GM21423 (cell line): ENCODE data around the gene HSPB3.
"Not testable (repeated sequence)": the region's sequence is repeated elsewhere in the genome, so short reads cannot be mapped to it uniquely, and the experiment has no call there.

Source experiments
- ATAC-seq: cut with Tn5 transposase; IDR thresholded peaks from one replicate; pipeline ENCODE4 v1.9.1; 2021; ENCODE audit warnings: mild to moderate bottlenecking, moderate library complexity; ENCODE audit not compliant: unreplicated experiment

Gene HSPB3

DNA sequence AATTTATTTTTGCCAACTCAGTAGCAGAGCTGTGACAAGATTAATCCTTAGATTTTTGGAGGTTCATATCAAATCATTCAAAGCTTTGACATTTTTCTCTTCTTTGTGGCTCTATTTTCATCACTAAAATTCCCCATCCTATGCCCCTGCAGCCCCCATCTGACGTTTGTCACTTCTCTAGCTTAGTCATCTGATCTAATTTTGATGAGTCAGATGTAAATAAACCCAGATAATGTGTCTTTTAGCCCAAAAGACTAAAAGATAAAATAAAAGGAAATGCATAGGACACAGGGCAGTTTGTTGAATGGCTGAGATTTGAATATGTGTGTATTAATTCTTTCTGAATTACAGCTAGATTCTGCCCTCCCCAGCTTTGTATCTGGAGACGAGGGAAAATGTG is 897 bp upstream of the HSPB3 start:
- no peak for ATAC-seq

DNA sequence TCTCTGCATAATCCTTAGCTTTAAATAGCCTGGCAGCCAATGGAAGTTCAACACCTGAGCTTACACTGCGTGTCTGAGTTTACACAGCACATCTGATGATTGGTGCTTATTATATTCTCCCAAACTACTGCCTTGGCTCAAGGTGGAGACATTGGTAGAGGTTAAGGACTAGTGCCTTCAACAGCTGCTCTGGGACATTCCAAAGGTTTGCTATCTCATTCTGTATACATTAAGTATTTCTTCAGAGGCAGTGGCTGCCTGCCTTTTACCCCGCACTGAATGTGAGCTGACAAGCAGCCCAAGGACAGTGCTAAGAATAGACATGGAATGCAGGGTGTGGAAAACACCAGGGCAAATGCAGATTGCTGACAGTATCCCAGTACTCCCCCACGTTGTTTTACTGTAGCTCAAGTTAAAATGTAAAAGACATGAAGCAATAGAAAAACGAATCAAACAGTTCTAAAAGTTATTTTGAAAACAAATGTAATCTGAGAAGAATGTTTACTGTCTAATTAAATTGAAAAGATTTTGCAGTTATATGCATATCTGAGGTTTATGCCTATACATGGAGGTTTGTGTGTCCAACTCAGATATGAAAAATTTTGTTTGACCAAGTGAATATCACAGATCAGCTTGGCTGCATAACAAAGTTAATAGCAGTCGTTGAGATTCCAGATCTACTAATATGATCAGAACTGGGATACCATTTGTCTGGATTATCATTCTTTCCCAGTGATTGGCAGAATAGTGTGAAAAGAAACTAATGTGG is 1.8 kb downstream of the HSPB3 start:
- no peak for ATAC-seq

DNA sequence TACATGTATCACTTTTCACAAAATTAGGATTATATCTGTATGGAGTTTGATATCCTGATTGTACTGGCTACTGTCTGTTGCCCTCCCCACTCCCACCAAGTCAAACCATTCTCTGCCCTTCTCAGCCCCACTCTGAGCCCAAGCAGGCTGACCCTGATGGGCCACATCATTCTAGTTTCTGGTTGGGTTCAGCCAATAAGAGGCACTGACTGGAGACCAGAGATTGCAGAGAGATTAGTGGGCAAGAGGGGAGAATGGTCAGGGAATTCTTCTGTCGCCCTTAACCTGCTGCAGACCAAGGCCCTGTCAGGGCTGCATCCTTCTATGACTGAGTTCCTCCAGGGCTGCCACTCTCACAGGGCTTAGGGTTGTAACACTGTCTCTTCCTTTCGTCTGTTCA is 2.7 kb downstream of the HSPB3 start:
- no peak for ATAC-seq

DNA sequence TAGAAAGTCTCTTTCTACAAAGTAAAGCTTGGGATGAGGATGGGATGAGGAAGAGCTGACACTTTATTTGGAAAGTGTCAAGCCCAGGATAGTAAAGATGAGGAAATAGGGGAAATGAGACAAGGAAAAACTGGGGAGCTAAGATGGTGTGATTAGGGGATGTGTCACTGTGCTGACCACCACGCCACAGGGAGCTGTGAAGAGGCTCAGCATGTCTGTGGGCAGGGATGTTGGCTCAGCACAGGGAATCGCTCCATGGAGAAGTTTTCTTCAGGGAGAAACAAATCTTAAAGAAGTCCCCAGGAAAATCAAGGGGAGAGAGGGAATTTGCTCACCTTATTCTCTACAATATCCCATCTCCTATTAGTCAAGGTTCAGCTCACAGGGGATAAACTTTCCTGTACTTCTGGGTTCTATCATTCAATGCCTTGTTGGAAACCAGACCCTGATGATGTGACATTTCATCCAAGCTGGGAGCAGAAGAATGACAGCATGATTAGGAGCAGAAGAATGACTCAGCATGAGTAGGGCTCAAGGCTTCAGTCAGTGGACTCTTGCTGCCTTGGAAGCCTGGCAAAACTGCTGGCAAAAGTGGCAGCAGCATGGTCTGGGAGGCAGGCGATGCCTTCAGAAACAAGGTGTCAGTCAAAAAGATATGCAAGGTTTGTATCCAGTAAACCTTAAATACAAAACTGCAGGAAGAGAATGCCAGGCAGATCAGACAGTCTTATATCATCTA is 4.9 kb downstream of the HSPB3 start:
- no peak for ATAC-seq

DNA sequence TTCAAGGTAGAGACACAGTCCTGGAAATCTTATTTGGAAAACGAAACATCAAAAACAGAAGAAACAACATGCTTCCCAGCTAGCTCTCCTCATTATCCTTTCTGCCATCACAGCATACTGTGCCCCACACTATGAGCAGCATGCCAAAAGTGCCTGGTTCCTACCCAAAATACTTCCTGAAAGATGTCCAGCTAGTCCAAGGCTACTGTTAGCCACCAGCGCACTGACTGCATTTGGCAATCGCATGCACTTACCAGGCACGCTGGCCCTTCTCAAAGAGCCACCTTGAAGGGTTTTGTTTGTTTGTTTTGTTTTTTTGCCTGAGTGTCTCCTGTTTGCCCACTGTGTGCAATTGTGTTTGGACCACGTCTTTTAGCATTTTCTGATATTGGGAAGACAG is 6.8 kb downstream of the HSPB3 start:
- no peak for ATAC-seq

DNA sequence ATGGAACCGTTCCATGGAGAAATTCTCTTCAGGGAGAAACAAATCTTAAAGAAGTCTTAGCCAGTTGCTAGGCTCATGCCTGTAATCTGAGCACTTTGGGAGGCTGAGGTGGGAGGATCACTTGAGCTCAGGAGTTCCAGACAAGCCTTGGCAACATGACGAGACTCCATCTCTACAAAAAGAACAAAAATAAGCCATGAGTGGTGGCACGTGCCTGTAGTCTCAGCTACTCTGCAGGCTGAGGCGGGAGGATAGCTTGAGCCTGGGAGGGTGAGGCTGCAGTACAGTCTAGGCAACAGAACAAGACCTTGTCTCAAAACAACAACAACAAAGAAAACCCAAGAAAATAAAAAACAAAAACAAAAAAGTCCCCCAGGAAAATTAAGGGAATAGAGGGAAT is 8.2 kb downstream of the HSPB3 start:
- no peak for ATAC-seq

DNA sequence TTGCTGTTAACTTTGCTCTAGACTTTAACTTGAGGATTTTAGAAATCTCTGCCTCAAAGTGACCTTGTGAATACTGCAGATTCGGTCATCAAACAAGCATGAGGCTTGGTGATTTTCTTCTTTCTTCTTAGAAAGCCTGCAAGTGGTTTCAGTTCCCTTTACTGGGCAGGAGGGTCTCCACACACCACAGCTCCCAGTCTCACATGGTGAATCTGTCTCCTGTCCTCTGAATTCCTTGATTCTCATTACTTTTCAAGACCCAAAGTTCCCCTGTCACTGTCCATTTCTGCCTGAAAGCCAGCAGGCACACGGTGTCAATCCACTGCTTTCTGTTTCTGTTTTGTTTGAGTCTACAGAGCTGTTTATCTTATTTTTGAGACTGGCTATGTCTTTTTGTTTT is 14.1 kb downstream of the HSPB3 start:
- ATAC-seq = peak; percentile 67

DNA sequence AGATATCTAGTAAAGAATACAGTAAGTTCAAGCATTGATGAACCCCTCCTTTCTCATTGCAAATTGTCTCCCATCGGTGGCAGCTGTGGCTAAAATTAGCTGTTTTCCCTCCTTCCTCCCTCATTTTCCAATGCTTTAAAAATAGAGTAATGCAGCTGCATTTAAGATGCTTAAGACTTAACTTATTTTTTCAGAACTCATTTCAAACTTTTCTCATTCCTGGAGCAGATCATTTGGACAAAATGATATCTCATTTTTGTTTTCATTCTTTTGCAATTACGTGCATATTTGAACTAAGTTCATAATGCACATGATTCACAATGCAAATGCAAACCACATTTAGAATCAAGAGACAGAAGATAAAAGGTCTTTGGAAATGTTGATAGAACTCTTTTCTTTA is 14.6 kb downstream of the HSPB3 start:
- no peak for ATAC-seq

DNA sequence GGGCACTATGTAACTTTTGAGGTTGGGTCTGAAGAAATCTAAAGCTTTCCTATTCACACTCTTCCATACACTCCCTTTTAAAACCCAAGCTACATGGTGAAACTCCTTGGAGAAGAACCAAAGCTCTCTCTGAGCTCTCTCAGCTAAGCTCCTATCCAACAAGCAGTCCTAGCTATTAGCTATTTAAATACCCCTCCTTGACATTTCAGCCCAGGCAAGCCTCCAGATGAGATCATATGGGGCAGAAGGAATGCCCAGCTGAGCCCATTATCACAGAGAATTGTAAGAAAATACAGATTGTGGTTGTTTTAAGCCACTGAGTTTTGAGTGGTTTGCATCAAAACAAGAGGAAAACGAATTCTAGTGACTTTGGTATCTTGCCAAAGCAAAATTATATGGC is 15.2 kb downstream of the HSPB3 start:
- no peak for ATAC-seq

DNA sequence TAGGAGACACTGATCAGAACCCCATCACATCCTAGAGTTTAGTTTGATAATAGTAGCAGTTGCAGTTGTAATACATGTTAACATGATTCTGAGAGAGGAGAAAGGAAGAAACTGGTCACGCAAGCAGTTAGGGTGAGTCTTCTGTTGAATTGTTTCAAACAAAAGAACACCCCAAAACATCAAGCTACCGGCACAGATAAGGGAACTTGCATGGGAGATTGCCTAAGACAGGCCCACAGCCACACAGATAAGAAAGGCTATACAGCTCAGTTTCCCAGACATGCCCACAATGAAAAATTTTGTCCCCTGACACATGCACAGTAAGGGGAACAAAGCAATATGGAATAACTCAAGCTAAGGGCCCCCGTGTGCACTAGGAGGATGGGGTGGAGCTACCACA is 15.9 kb downstream of the HSPB3 start:
- no peak for ATAC-seq

DNA sequence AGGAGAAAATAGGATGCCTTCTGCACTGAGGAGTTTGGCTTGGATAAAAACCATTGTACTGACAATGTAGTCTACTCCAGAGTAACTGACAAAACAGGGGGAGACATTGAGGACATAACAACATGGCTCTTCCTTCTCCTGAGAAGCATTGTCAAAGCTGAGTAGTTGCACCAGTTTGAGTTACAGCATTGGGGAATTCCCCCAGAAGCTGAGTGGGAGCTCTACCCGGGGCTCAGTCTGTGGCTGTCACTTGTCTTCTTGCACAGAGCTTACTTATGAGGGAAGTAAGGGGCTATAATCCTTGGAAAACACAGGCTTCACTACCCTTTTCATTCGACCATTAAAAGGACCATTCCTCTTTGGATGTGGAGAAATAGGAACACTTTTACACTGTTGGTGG is 21.2 kb downstream of the HSPB3 start:
- ATAC-seq = no peak

DNA sequence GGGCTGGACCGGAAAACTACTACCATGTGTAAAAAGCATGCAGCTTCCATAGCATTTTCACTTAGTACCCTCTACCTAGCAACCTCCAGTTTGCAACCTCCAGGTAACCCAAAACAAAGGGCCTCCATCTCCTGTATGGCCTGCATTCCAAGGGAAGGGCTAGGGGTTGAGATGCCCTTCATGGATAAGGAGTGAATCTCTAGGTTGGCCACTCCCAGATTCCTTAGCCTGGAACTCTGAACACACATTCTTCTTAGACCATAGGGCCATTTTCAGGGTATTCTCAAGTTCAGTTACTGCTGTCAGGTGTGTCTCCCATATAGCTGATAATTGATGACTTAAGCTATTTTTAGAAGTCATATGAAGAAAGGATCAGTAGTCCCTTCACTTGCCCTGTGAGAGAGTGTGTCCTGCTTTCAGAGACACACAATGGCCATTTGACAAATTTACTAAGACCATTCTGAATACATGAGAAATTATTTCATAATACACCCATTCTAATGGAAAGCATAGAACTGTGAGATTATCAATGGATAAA is 22.5 kb downstream of the HSPB3 start:
- ATAC-seq = no peak

DNA sequence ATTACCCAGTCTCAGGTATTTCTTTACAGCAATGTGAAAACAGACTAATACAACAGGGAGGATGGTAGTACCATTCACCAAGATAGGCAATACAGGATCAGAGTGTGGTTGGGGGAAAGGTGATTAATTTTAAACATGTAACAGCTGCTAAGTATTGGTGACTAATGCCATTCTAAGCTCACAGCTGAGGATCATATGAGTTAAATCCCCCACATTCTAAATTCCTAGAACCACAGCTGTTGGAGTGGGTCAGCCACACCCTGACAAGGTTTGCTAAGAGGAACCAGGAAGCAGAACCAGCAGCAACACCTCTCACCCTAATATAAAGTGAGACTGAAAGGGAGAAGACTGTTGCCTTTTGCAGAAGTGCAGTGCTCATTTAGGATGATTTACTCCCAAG is 24.8 kb downstream of the HSPB3 start:
- ATAC-seq = no peak

DNA sequence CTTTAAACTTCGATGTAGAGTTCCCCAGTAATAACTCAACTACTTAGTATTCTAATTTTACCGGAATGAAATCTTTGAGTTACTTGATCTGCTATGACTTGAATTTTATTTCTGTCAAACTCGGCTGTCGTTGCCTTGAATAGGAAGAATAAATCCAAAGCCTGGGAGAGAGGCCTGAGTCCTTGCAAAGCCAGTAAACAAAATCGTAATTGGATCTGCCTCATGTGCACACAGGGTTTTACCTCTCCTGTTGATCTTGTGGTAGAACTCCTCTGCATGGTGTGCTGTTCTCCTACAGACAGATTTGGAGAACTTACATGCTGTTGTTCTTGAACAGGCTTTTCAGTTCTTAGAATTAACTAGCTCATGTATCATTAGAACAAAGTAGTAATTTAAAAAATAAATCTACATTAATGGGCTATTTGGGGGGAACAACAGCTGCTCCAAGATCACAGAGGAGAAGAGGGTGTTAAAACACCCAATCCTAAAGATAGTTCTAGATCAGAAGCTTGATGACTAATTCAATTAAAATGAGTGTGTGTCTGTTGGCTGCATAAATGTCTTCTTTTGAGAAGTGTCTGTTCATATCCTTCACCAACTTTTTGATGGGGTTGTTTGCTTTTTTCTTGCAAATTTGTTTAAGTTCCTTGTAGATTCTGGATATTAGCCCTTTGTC is 28.9 kb downstream of the HSPB3 start:
- ATAC-seq = no peak

DNA sequence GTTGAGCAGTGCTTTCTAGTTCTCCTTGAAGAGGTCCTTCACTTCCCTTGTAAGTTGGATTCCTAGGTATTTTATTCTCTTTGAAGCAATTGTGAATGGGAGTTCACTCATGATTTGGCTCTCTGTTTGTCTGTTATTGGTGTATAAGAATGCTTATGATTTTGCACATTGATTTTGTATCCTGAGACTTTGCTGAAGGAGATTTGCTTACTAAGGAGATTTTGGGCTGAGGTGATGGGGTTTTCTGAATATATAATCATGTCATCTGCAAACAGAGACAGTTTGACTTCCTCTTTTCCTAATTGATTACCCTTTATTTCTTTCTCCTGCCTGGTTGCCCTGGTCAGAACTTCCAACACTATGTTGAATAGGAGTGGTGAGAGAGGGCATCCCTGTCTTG is 30.2 kb downstream of the HSPB3 start:
- not testable (repeated sequence) for ATAC-seq

DNA sequence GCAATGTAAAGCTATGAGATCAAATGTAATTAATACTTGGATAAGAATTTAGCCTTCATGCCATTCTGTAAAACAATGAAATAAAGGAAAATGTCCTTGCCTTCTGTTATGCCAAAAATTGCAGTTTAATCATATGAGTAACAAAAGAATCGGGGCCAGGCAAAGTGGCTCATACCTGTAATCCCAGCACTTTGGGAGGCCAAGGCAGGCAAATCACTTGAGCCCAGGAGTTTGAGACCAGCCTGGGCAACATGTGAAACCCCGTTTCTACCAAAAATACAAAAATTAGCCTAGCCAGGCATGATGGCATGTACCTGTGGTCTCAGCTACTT is 34.1 kb downstream of the HSPB3 start:
- not testable (repeated sequence) for ATAC-seq

DNA sequence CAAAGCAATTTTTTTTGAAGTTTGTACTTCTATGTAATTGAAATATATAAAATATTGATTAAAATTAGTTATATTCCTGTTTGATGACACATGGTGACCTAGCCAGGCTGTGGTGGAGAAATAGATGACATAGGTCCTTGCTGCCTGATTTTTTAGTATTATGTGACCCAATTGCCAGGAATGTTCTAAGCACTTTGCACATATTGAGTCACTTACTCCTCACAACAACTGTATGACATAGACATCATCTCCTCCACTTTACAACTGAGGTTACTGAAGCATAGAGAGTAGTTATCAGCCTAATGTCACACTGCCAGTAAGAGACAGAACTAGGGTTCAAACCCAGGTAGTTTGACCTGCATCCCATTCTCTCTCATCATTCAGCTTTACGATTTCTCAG is 35.8 kb downstream of the HSPB3 start:
- no peak for ATAC-seq

DNA sequence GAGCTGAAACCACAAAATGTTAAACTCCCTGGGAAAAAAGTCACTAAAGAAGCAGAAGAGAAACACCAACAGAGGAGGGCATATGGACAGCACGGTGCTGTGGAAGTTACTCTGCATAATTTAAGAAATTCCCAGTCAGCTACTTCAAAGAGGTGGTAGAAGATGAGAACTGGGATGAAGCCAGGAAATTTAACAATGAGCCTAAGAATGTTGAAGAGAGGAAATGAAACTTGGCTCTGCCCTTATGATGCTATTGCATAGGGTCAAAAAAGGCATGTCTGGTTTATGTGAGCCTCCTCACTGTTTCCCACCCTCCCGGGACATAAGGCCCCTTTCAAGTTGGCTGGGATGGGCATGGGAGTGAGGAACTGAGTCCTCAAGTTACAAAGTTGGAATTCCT is 36.7 kb downstream of the HSPB3 start:
- no peak for ATAC-seq

DNA sequence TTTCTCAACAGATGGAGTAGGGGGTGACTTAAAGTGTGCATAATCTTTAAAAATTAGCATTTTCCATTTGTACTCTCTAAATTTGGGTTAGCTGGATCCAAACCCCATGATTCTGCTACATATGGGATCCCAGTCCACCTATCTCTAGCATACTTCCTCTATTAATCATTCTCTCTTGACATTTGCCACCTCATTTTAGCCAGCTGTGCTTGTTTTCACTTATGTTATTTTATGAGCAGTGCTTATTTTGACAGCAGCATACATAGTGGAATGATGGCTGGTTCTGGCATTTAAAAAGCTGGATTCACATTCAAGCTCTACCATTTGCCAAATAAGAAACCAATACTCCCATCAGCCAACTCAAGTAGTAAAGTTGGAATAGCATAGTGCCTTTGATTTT is 39.5 kb downstream of the HSPB3 start:
- no peak for ATAC-seq
